Stomach (tissue), 9 donors: ENCODE data around the gene TOP2A. TPM values are rescaled to one million over a fixed set of nuclear protein-coding genes. Genes with fewer than 3 reads are reported as not detected.

Source experiments
- DNase-seq, 2 donors: peaks; one replicate each; pipeline versions ENCODE4 v3.0.0 to v3.0.0-alpha.2; 2013 to 2019
- H3K27ac ChIP-seq, 5 donors: fragments of 200-600 bp in 4 of 5; sonication (generic) in 4 of 5; one replicate each; pipeline ENCODE4 v1.5.1; 2013 to 2019; ENCODE audit warnings: mild to moderate bottlenecking in 1 of 5, moderate library complexity in 1 of 5
- H3K27me3 ChIP-seq, 3 donors: fragments of 200-600 bp; sonication (generic); one replicate each; pipeline ENCODE4 v1.5.1; 2017 to 2019; ENCODE audit warnings: mixed run types in 1 of 3
- H3K36me3 ChIP-seq, 4 donors: fragments of 200-600 bp; sonication (generic); 1 replicate in 3 of 4; 2 replicates in 1 of 4; pipeline ENCODE4 v1.5.1; 2016 to 2019
- H3K4me1 ChIP-seq, 4 donors: fragments of 200-600 bp; sonication (generic); one replicate each; pipeline ENCODE4 v1.5.1; 2016 to 2019
- H3K4me3 ChIP-seq, 4 donors: fragments of 200-600 bp; sonication (generic) in 3 of 4; one replicate each; pipeline ENCODE4 v1.5.1; 2016 to 2019; ENCODE audit warnings: mild to moderate bottlenecking in 1 of 4
- H3K9me3 ChIP-seq, 4 donors: fragments of 200-600 bp; sonication (generic); one replicate each; pipeline ENCODE4 v1.5.1; 2016 to 2019
- EP300 ChIP-seq: sonication (generic); formaldehyde crosslinking; IDR thresholded peaks from one replicate; pipeline ENCODE4 v1.6.1; 2017; ENCODE audit warnings: antibody characterized with exemption
- POLR2A ChIP-seq, 4 donors: fragments of 450-650 bp; IDR thresholded peaks; one replicate each; pipeline ENCODE4 v1.6.1; 2016; ENCODE audit warnings: antibody characterized with exemption in 4 of 4, control low read depth in 2 of 4, mild to moderate bottlenecking in 1 of 4, moderate library complexity in 1 of 4
- POLR2AphosphoS5 ChIP-seq, 3 donors: sonication (generic); formaldehyde crosslinking; IDR thresholded peaks; one replicate each; pipeline ENCODE4 v1.6.1; 2016; ENCODE audit warnings: antibody characterized with exemption in 3 of 3
- WGBS, 5 donors: extraction: QIAGEN DNeasy Blood & Tissue Kit in 3 of 5; methylation state at CpG; one replicate each; pipeline versions ENCODE4 v1.1.5 to v1.1.7; 2013 to 2018; 5-methylcytosine and 5-hydroxymethylcytosine counted together
- intact Hi-C: fragments of 100-400 bp; cut with DNase I; formaldehyde crosslinking; loops from one replicate; pipeline ENCODE4 v1.15.1; 2023; ENCODE audit warnings: low total_unique reads
- polyA plus RNA-seq, 3 donors: library from polyadenylated mRNA; stranded (reverse); fragments of 200-250 nt; gene quantifications; one replicate each; pipeline ENCODE4 v1.2.3, GENCODE V29; 2013
- total RNA-seq, 5 donors: library from RNA; depleted of rRNA; stranded (reverse); fragments of >200 nt; gene quantifications; one replicate each; pipeline versions ENCODE4 v1.1.0 to v1.2.3, GENCODE V29; 2014 to 2016
- TF ChIP-seq, protein P1 (sequence below), 7 experiments: fragments of 450-650 bp in 4 of 7; fragments of 200-600 bp in 3 of 7; sonication (generic) in 3 of 7; IDR thresholded peaks; one replicate each; pipeline ENCODE4 v1.5.1; 2016 to 2019; ENCODE audit warnings: antibody characterized with exemption in 7 of 7, control low read depth in 2 of 7, mild to moderate bottlenecking in 1 of 7
- donor health status: healthy with polysubstance abuse.
- donor health status: Bipolar disorder and iron deficiency.
- donor health status: healthy.

Gene TOP2A
- total and polyA plus RNA-seq, 8 donors = 1.2 to 129 (median 13.2) TPM

DNA sequence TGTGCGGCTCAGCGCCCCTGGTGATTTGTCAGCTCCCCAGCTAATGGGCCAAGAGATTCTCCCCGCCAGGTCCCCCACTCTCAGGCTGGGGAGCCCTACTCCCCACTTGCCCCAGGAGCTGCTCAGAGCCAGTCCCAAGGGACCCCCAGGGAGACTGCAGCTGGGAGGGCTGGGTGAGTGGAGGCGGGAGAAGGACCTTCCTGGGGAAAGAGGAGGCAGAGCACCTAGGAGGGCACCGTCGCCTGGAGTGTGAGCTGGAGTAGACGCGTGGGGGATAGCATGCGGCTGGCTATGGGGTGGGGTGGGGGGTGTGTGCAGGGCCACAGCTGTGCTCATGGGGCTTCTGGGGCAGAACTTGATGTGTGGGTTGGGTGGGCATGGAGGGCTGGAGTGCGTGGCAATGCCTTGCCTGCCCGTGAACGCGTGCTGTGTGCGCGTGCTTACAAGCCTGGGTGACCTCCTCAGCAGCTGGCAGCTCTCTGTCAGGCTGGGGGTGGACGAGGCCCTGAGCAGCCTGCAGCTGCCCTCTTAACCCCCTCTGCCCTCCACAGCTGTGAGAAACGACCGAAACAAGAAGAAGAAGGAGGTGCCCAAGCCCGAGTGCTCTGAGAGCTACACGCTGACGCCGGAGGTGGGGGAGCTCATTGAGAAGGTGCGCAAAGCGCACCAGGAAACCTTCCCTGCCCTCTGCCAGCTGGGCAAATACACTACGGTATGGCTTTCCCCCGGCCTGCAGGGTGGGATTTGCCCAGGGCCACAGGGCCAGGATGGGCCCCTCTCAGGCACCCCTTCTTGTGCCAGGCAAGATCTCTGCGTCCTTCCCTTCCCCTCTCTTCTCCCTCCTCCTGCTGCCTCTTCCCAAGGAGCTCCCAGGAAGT is 66.1 kb downstream of the TOP2A start:
- Histone ChIP-seq H3K4me1 (peaks cover 55 to 91% (median 71%) of the 10 kb centered on the region in 4 donors), H3K36me3 (peaks cover 45 to 85% (median 68%) of the 10 kb centered on the region in 4 donors), H3K4me3 (no peak overlapping the region), H3K9me3 (no peaks in the 10 kb centered on the region), H3K27me3 (no peaks in the 10 kb centered on the region), H3K27ac (peak overlapping the region in 3 of 5 donors; percentile 10 to 98 (median 39))
- WGBS, 5 donors = 79 to 88% (median 80%) methylated on average over 13 to 27 of the region's 27 CpGs
- intact Hi-C loops = no loop called here
- DNase-seq = peak in 1 of 2 donors; percentile 47
- TF ChIP-seq EP300 = no peak
- TF ChIP-seq, protein P1, sequence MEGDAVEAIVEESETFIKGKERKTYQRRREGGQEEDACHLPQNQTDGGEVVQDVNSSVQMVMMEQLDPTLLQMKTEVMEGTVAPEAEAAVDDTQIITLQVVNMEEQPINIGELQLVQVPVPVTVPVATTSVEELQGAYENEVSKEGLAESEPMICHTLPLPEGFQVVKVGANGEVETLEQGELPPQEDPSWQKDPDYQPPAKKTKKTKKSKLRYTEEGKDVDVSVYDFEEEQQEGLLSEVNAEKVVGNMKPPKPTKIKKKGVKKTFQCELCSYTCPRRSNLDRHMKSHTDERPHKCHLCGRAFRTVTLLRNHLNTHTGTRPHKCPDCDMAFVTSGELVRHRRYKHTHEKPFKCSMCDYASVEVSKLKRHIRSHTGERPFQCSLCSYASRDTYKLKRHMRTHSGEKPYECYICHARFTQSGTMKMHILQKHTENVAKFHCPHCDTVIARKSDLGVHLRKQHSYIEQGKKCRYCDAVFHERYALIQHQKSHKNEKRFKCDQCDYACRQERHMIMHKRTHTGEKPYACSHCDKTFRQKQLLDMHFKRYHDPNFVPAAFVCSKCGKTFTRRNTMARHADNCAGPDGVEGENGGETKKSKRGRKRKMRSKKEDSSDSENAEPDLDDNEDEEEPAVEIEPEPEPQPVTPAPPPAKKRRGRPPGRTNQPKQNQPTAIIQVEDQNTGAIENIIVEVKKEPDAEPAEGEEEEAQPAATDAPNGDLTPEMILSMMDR (IDR thresholded peaks at IDR 0.05) = no peak
- no peak for TF ChIP-seq POLR2AphosphoS5 (IDR thresholded peaks at IDR 0.05)
- no peak for TF ChIP-seq POLR2A (IDR thresholded peaks at IDR 0.05)

DNA sequence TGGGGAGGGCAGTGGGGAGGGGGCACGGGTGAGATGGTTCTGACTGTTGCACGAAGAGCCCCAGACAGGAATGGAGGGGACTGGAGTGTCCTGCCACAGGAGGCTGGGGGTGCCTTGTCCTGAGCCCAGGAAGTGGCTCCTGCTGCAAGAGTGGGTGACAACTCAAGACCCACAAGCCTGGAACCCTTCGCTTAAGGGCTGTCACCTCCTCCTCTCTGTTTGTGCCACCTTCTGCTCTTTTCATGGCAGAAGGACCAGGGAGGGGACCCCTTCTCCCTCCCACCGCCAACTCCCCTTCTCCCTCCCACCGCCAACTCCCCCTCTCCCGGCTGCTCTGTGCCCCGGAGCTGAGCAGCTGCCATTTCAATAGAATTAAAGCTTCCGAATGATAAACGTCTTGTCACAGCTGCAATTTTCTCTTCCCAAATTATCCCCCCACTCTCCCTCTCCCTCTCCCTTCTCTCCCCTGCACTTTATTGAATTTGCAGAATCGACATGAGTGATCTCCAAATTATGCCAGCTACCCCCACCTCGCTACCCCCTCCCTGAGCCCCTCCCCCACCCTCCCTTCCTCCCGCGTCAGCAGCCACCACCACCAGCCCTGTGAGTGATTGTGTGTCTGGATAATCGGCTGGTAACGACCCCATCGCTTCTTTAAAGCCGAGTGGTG is 66.9 kb downstream of the TOP2A start:
- Histone ChIP-seq H3K27ac (peak overlapping the region in 3 of 5 donors; percentile 37 to 98 (median 98)), H3K27me3 (no peaks in the 10 kb centered on the region), H3K9me3 (no peaks in the 10 kb centered on the region), H3K4me1 (peaks cover 63 to 94% (median 74%) of the 10 kb centered on the region in 4 donors), H3K36me3 (peaks cover 38 to 77% (median 61%) of the 10 kb centered on the region in 4 donors), H3K4me3 (no peak overlapping the region)
- intact Hi-C loops = no loop called here
- TF ChIP-seq EP300 (no peak), POLR2A (IDR thresholded peaks at IDR 0.05) (no peak), POLR2AphosphoS5 (IDR thresholded peaks at IDR 0.05) (no peak)
- TF ChIP-seq, protein P1 (IDR thresholded peaks at IDR 0.05) = no peak
- 66 to 70% (median 68%) methylated on average over 15 to 17 of the region's 17 CpGs for WGBS, 5 donors
- peak in 1 of 2 donors; percentile 69 for DNase-seq

DNA sequence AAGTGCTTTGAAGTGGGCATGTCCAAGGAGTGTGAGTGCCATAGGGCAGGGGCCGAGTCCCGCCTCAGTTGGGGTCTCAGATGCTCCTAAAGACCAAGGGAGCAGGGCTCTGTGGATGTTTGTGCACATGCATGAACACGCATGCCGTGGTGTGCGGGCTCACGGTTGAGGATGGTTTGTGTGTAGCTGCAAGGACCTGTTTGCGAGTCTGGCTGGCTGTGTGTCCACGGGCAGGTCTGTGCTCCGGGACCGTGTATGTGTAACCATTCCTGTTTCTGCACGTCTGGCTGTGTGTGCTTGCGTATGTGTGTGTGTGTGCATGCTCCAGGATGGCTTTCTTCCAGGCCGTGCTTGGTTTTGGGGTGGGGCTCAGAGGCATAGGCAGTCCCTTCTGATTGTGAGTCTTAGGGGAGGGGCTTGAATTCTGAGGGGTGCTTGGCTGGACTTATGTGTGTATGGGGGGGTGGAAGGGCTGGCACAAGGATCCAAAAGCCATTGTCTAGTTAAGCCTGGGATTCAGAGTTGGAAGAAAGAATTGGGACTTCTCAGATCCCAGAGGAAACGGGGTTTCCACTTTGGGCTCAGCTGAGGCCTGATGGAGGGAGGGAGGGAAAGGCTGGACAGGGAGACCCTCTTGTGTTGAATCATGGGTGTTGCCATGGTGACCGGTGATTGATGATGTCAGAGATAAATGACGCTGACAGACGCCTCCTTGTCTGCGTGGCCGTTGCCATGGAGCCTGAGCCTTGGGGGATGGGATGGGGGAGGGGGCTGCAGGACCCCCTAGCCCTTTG is 67.6 kb downstream of the TOP2A start:
- Histone ChIP-seq H3K27me3 (no peaks in the 10 kb centered on the region), H3K4me1 (peaks cover 64 to 94% (median 75%) of the 10 kb centered on the region in 4 donors), H3K9me3 (no peaks in the 10 kb centered on the region), H3K36me3 (peaks cover 31 to 70% (median 53%) of the 10 kb centered on the region in 4 donors), H3K4me3 (peak overlapping the region in 1 of 4 donors; percentile 28), H3K27ac (peak overlapping the region in 4 of 5 donors; percentile 5 to 98 (median 94))
- peak; percentile 63 to 91 for DNase-seq
- TF ChIP-seq EP300 = no peak
- no peak for TF ChIP-seq POLR2AphosphoS5 (IDR thresholded peaks at IDR 0.05)
- TF ChIP-seq POLR2A (IDR thresholded peaks at IDR 0.05) = no peak
- WGBS, 5 donors = 31 to 41% (median 34%) methylated on average over 17 to 19 of the region's 19 CpGs
- intact Hi-C loops = no loop called here

DNA sequence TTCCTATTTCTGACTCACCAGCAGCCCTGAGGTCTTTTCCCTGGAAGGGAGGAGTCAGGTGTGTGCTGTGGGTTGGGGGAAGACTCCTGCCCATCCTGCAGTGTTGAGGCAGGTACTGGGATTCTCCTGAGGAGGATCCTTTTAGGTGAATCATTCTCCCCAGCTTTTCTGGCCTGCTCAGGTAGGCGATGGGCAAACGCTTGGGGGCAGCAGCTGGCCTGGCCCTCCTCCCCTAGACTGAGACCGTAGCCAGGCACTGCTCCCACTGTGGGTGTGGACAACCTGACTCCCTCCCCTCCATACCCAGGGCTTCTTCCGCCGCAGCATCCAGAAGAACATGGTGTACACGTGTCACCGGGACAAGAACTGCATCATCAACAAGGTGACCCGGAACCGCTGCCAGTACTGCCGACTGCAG is 68.2 kb downstream of the TOP2A start:
- peaks cover 64 to 94% (median 75%) of the 10 kb centered on the region in 4 donors for H3K4me1 ChIP-seq
- H3K4me3 ChIP-seq = peak overlapping the region in 1 of 4 donors; percentile 28
- intact Hi-C loops = no loop called here
- 14 to 64% (median 56%) methylated on average over 8 to 10 of the region's 10 CpGs for WGBS, 5 donors
- H3K27me3 ChIP-seq = no peaks in the 10 kb centered on the region
- H3K9me3 ChIP-seq = no peaks in the 10 kb centered on the region
- no peak for TF ChIP-seq EP300
- TF ChIP-seq POLR2A (IDR thresholded peaks at IDR 0.05) = no peak
- TF ChIP-seq, protein P1 (IDR thresholded peaks at IDR 0.05) = no peak
- TF ChIP-seq POLR2AphosphoS5 (IDR thresholded peaks at IDR 0.05) = no peak
- DNase-seq = peak in 1 of 2 donors; percentile 42
- peaks cover 31 to 64% (median 49%) of the 10 kb centered on the region in 4 donors for H3K36me3 ChIP-seq
- H3K27ac ChIP-seq = peak overlapping the region in 4 of 5 donors; percentile 5 to 98 (median 94)
